Left ventricle myocardium superior (tissue), 1 donor: ENCODE measurements around the gene AGBL5. TPM values are rescaled to one million over a fixed set of nuclear protein-coding genes. Genes with fewer than 3 reads are reported as not detected.

Source experiments
- total RNA-seq: library from RNA; stranded (reverse); fragmentation: NEBNext Ultra II Directional; extraction: Animal tissue kit (Norgen Biotek cat#: 25700); gene quantifications from one replicate; pipeline ENCODE4 v1.2.1, GENCODE V29; 2021
- donor health status: DM: no; HTN: yes; CAD: no; lungs with severe emphysema.

Gene AGBL5
- total RNA-seq, 1 donor from 2014 or later, result 9.4 TPM

Other genes starting within 250 kb of the AGBL5 start
- not detected for gene DPYSL5, start 203.5 kb upstream of the AGBL5 start, total RNA-seq
- 52.4 TPM for gene MAPRE3, start 81.0 kb upstream of the AGBL5 start, total RNA-seq
- gene TMEM214, start 18.7 kb upstream of the AGBL5 start, total RNA-seq, result 30.9 TPM
- gene OST4, start 20.0 kb downstream of the AGBL5 start, total RNA-seq, result 374 TPM
- 15.7 TPM for gene EMILIN1, start 26.9 kb downstream of the AGBL5 start, total RNA-seq
- 4.0 TPM for gene KHK, start 35.1 kb downstream of the AGBL5 start, total RNA-seq
- gene CGREF1, start 67.5 kb downstream of the AGBL5 start, total RNA-seq, result 0.87 TPM
- gene ABHD1, start 72.1 kb downstream of the AGBL5 start, total RNA-seq, result 2.0 TPM
- gene PREB, start 83.0 kb downstream of the AGBL5 start, total RNA-seq, result 51.1 TPM
- gene PRR30, start 87.7 kb downstream of the AGBL5 start, total RNA-seq, result not detected
- gene TCF23, start 97.3 kb downstream of the AGBL5 start, total RNA-seq, result 0.10 TPM
- 112 TPM for gene ATRAID, start 160.4 kb downstream of the AGBL5 start, total RNA-seq
- 13.3 TPM for gene SLC5A6, start 160.6 kb downstream of the AGBL5 start, total RNA-seq
- 8.5 TPM for gene CAD, start 165.7 kb downstream of the AGBL5 start, total RNA-seq
- gene SLC30A3, start 211.4 kb downstream of the AGBL5 start, total RNA-seq, result 9.4 TPM
- 2.1 TPM for gene DNAJC5G, start 223.8 kb downstream of the AGBL5 start, total RNA-seq
- gene TRIM54, start 230.8 kb downstream of the AGBL5 start, total RNA-seq, result 291 TPM